Natural killer cell (primary cell): ENCODE data around the gene LARGE1. TPM values are rescaled to one million over a fixed set of nuclear protein-coding genes. Genes with fewer than 3 reads are reported as not detected.

Experiments
- ATAC-seq, 3 donors: fragments of 150-1000 bp in 2 of 3; fragments of 200-7000 bp in 1 of 3; cut with Tn5 transposase; 1 replicate in 1 of 3; 2 replicates in 2 of 3; pipeline ENCODE4 v1.10.0; 2021; ENCODE audit warnings: mild to moderate bottlenecking in 2 of 3, moderate library complexity in 2 of 3
- DNase-seq, 2 donors: peaks; one replicate each; pipeline versions ENCODE4 v3.0.0 to v3.0.0-alpha.2; 2013 to 2021; ENCODE audit warnings: mixed read lengths in 1 of 2
- H3K27ac ChIP-seq: one replicate; pipeline ENCODE4 v1.5.1; 2013; ENCODE audit warnings: mild to moderate bottlenecking, low read length
- H3K27me3 ChIP-seq: one replicate; pipeline ENCODE4 v1.6.1; 2013; ENCODE audit warnings: low read length; ENCODE audit not compliant: control insufficient read depth, insufficient read depth
- H3K36me3 ChIP-seq: one replicate; pipeline ENCODE4 v1.6.1; 2013; ENCODE audit warnings: low read length; ENCODE audit not compliant: control insufficient read depth, insufficient read depth
- H3K4me1 ChIP-seq: one replicate; pipeline ENCODE4 v1.6.1; 2013; ENCODE audit warnings: low read length; ENCODE audit not compliant: control insufficient read depth, insufficient read depth
- H3K4me3 ChIP-seq: one replicate; pipeline ENCODE4 v1.5.1; 2013; ENCODE audit warnings: low read length
- H3K9me3 ChIP-seq: one replicate; pipeline ENCODE4 v1.6.1; 2013; ENCODE audit warnings: low read length; ENCODE audit not compliant: control insufficient read depth, insufficient read depth
- H3K27ac Mint-ChIP-seq, 2 donors: one replicate each; pipeline ENCODE4 v1.8.0; 2022; ENCODE audit warnings: mild to moderate bottlenecking in 2 of 2, mixed read lengths in 2 of 2, moderate library complexity in 1 of 2
- H3K27me3 Mint-ChIP-seq, 2 donors: one replicate each; pipeline ENCODE4 v1.8.0; 2022; ENCODE audit warnings: low read depth in 2 of 2, mixed read lengths in 2 of 2
- H3K36me3 Mint-ChIP-seq: one replicate; pipeline ENCODE4 v1.8.0; 2022; ENCODE audit warnings: mixed read lengths
- H3K4me1 Mint-ChIP-seq, 2 donors: one replicate each; pipeline ENCODE4 v1.8.0; 2022; ENCODE audit warnings: mixed read lengths in 2 of 2
- H3K4me3 Mint-ChIP-seq: one replicate; pipeline ENCODE4 v1.8.0; 2022; ENCODE audit warnings: mild to moderate bottlenecking, moderate library complexity, mixed read lengths
- H3K9me3 Mint-ChIP-seq, 2 donors: one replicate each; pipeline ENCODE4 v1.8.0; 2022; ENCODE audit warnings: mixed read lengths in 2 of 2
- WGBS: methylation state at CpG from one replicate; pipeline ENCODE4 v1.1.7; 2013; ENCODE audit warnings: missing lambda C conversion rate; ENCODE audit not compliant: insufficient coverage; 5-methylcytosine and 5-hydroxymethylcytosine counted together
- intact Hi-C: fragments of 100-400 bp; cut with micrococcal nuclease; formaldehyde crosslinking; loops from one replicate; pipeline ENCODE4 v1.14.2; 2022
- total RNA-seq, 4 donors: library from RNA; stranded (reverse); fragments of 120-200 nt in 1 of 4; gene quantifications; one replicate each; pipeline versions ENCODE4 v1.2.3 to v1.2.4, GENCODE V29; 2013 to 2022
- TF ChIP-seq, protein P1 (sequence below): fragments of 200-600 bp; IDR thresholded peaks from one replicate; pipeline ENCODE4 v1.8.0; 2022; ENCODE audit warnings: antibody characterized with exemption

Gene LARGE1
- total RNA-seq, 3 donors from 2014 or later (not counting 1 experiment from before 2014, with no cell fraction given) = 2.6 to 11.6 (median 4.1) TPM

DNA sequence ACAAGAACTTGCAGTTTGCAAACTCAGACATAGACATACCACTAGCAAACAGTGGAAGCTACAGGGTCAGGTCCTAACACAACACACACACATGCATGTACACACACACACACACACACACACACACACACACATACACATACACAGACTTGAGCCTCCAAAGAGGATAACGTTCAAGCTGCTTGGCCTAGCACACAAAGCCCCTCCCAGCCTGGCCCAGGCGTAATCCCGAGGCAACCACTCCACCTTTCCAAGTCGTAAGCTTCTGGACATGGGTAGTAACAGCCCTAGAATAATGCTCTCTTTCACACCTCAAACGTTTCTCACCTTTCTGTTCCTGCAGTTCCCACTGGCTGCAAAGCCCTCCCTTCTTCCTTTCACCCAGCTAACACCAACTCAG lies 88.6 kb downstream of the LARGE1 start:
- no peaks in the 10 kb centered on the region for H3K4me1 Mint-ChIP-seq
- H3K27ac ChIP-seq = no peak overlapping the region
- no peaks in the 10 kb centered on the region for H3K9me3 Mint-ChIP-seq
- H3K9me3 ChIP-seq = no peaks in the 10 kb centered on the region
- 71% methylated on average over 5 of the region's 5 CpGs for WGBS
- no peak overlapping the region for H3K4me3 ChIP-seq
- H3K27me3 ChIP-seq = no peaks in the 10 kb centered on the region
- TF ChIP-seq, protein P1, sequence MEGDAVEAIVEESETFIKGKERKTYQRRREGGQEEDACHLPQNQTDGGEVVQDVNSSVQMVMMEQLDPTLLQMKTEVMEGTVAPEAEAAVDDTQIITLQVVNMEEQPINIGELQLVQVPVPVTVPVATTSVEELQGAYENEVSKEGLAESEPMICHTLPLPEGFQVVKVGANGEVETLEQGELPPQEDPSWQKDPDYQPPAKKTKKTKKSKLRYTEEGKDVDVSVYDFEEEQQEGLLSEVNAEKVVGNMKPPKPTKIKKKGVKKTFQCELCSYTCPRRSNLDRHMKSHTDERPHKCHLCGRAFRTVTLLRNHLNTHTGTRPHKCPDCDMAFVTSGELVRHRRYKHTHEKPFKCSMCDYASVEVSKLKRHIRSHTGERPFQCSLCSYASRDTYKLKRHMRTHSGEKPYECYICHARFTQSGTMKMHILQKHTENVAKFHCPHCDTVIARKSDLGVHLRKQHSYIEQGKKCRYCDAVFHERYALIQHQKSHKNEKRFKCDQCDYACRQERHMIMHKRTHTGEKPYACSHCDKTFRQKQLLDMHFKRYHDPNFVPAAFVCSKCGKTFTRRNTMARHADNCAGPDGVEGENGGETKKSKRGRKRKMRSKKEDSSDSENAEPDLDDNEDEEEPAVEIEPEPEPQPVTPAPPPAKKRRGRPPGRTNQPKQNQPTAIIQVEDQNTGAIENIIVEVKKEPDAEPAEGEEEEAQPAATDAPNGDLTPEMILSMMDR = no peak
- ATAC-seq = no peak
- no peak overlapping the region for H3K4me3 Mint-ChIP-seq
- DNase-seq = no peak
- H3K27ac Mint-ChIP-seq = no peak overlapping the region
- H3K36me3 ChIP-seq = no peaks in the 10 kb centered on the region
- intact Hi-C loops = no loop called here
- H3K27me3 Mint-ChIP-seq = no peaks in the 10 kb centered on the region
- H3K4me1 ChIP-seq = no peaks in the 10 kb centered on the region
- H3K36me3 Mint-ChIP-seq = no peaks in the 10 kb centered on the region

- Mint-ChIP-seq H3K27me3 (no peaks in the 10 kb centered on the region), H3K36me3 (no peaks in the 10 kb centered on the region), H3K27ac (no peak overlapping the region), H3K9me3 (no peaks in the 10 kb centered on the region), H3K4me1 (no peaks in the 10 kb centered on the region), H3K4me3 (no peak overlapping the region)
- TF ChIP-seq, protein P1 = no peak
- Histone ChIP-seq H3K27me3 (no peaks in the 10 kb centered on the region), H3K27ac (no peak overlapping the region), H3K9me3 (no peaks in the 10 kb centered on the region), H3K36me3 (no peaks in the 10 kb centered on the region), H3K4me3 (no peak overlapping the region), H3K4me1 (no peaks in the 10 kb centered on the region)
- intact Hi-C loops = no loop called here
- ATAC-seq (no peak), DNase-seq (no peak)
- 75% methylated on average over 11 of the region's 11 CpGs for WGBS
Observed at GRCh38 chr22:33831207-33831606, 89.1 kb downstream of the LARGE1 start.

DNA sequence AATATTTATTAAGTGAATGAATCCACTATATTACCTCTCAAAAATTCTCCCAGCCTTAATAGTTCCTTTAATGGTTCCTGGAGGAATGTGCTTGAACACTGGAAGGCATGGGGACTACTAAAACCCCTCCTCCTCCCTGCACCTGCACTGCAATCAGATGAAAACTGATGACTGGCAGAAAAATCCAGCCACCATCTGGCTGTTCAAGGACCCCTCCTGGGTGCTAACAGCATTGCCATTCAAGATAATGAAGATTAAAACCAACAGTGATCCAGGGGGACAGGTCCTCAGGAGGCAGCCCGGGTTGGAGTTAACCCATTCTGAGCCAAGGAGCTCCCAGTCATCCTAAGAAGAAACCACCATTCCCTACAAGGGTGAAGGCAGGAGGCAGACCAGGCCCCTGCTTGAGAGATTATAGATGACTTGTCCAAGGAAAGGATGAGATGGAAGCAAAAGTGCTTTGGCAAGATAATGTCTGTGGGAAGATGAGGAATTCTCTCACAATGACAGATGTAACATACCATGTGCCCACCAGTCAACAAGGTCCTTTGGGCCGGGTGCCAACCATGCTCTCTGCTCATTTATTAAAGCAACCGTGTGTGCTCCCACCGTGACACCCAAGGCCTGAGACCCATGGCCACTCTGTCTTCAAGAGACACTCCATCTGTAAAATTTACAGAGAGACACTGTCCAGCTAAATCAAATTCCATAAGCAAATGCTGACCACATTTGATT lies 90.6 kb downstream of the LARGE1 start:
- DNase-seq (no peak), ATAC-seq (no peak)
- Mint-ChIP-seq H3K27me3 (no peaks in the 10 kb centered on the region), H3K4me1 (no peaks in the 10 kb centered on the region), H3K9me3 (no peaks in the 10 kb centered on the region), H3K27ac (no peak overlapping the region), H3K36me3 (no peaks in the 10 kb centered on the region), H3K4me3 (no peak overlapping the region)
- no peaks in the 10 kb centered on the region for H3K27me3 ChIP-seq
- TF ChIP-seq, protein P1 = no peak
- intact Hi-C loops = no loop called here
- H3K4me1 ChIP-seq = no peaks in the 10 kb centered on the region
- no peaks in the 10 kb centered on the region for H3K36me3 ChIP-seq
- no peak overlapping the region for H3K27ac ChIP-seq
- H3K4me3 ChIP-seq = no peak overlapping the region
- WGBS = 72% methylated on average over 4 of the region's 4 CpGs
- H3K9me3 ChIP-seq = no peaks in the 10 kb centered on the region

- TF ChIP-seq, protein P1 = no peak
- no peaks in the 10 kb centered on the region for H3K27me3 ChIP-seq
- DNase-seq (no peak), ATAC-seq (no peak)
- Mint-ChIP-seq H3K27ac (no peak overlapping the region), H3K27me3 (no peaks in the 10 kb centered on the region), H3K4me1 (no peaks in the 10 kb centered on the region), H3K4me3 (no peak overlapping the region), H3K9me3 (no peaks in the 10 kb centered on the region), H3K36me3 (no peaks in the 10 kb centered on the region)
- no peaks in the 10 kb centered on the region for H3K9me3 ChIP-seq
- no peak overlapping the region for H3K27ac ChIP-seq
- H3K4me1 ChIP-seq = no peaks in the 10 kb centered on the region
- 65% methylated on average over 3 of the region's 3 CpGs for WGBS
- H3K4me3 ChIP-seq = no peak overlapping the region
- intact Hi-C loops = no loop called here
- no peaks in the 10 kb centered on the region for H3K36me3 ChIP-seq
Observed at GRCh38 chr22:33828302-33828701, 92.0 kb downstream of the LARGE1 start.
